NCI-H2196 (cell line): Measurements from ENCODE around the gene LOXL3.
A peak's percentile ranks its signal among the peaks of the same experiment; 100 is the strongest.
"Not testable (repeated sequence)": the region's sequence is repeated elsewhere in the genome, so short reads cannot be mapped to it uniquely, and the experiment has no call there.

ENCODE experiments used
- DNase-seq: peaks from one replicate; lab custom pipeline; 2025; ENCODE audit not compliant: unreplicated experiment; lab: John Stamatoyannopoulos, UW

LOXL3 gene

GRCh38 chr2:74575320-74575719 lies 21.6 kb upstream of the LOXL3 start:
- no peak for DNase-seq

- no peak for DNase-seq
Measured at GRCh38 chr2:74573747-74574562, 20.2 kb upstream of the LOXL3 start.

GRCh38 chr2:74572178-74572925 lies 18.6 kb upstream of the LOXL3 start:
- no peak for DNase-seq

- no peak for DNase-seq
Measured at GRCh38 chr2:74571058-74571457, 17.3 kb upstream of the LOXL3 start.

- DNase-seq, result no peak
Measured at GRCh38 chr2:74569686-74570085, 15.9 kb upstream of the LOXL3 start.

- DNase-seq, result no peak
Measured at GRCh38 chr2:74567881-74568280, 14.1 kb upstream of the LOXL3 start.

GRCh38 chr2:74566754-74567085 lies 13.0 kb upstream of the LOXL3 start:
- DNase-seq, result no peak

GRCh38 chr2:74566076-74566753 lies 12.5 kb upstream of the LOXL3 start:
- no peak for DNase-seq

GRCh38 chr2:74564222-74564621 lies 10.5 kb upstream of the LOXL3 start:
- DNase-seq, result no peak

- no peak for DNase-seq
Measured at GRCh38 chr2:74562126-74562775, 8.5 kb upstream of the LOXL3 start.

GRCh38 chr2:74561022-74561421 lies 7.3 kb upstream of the LOXL3 start:
- not testable (repeated sequence) for DNase-seq

GRCh38 chr2:74560591-74560990 lies 6.8 kb upstream of the LOXL3 start:
- no peak for DNase-seq

- DNase-seq, result no peak
Measured at GRCh38 chr2:74559912-74560311, 6.2 kb upstream of the LOXL3 start.

- DNase-seq, result peak; percentile 3
Measured at GRCh38 chr2:74558284-74559230, 4.8 kb upstream of the LOXL3 start.

- no peak for DNase-seq
Measured at GRCh38 chr2:74556831-74557370, 3.2 kb upstream of the LOXL3 start.

GRCh38 chr2:74556159-74556558 lies 2.4 kb upstream of the LOXL3 start:
- DNase-seq, result no peak

- DNase-seq, result no peak
Measured at GRCh38 chr2:74555610-74556103, 1.9 kb upstream of the LOXL3 start.

GRCh38 chr2:74554820-74555531 lies 1.2 kb upstream of the LOXL3 start:
- DNase-seq, result no peak
